ENCODE results near the gene ANTKMT.

GRCh38 chr16:736936-737481 is 16.1 kb downstream of the ANTKMT start:
- TF ChIP-seq CTCF (conservative IDR thresholded peaks at IDR 0.05; ENCODE audit: low read length), result no peak
- TF ChIP-seq EZH2phosphoT487 (IDR thresholded peaks at IDR 0.05; ENCODE audit: borderline replicate concordance), result no peak
